Esophagus squamous epithelium (tissue), 4 donors: ENCODE measurements around the gene FPGT.

ENCODE experiments used
- POLR2A ChIP-seq, 4 donors: fragments of 450-650 bp; IDR thresholded peaks; one replicate each; pipeline ENCODE4 v1.6.1; 2017; ENCODE audit warnings: antibody characterized with exemption in 4 of 4, mild to moderate bottlenecking in 4 of 4, moderate library complexity in 3 of 4
- TF ChIP-seq, protein P1 (sequence below), 6 experiments: fragments of 450-650 bp in 4 of 6; fragments of 200-600 bp in 2 of 6; sonication (generic) in 2 of 6; IDR thresholded peaks; one replicate each; pipeline ENCODE4 v1.5.1; 2016 to 2019; ENCODE audit warnings: antibody characterized with exemption in 6 of 6, mild to moderate bottlenecking in 4 of 6, moderate library complexity in 4 of 6

DNA sequence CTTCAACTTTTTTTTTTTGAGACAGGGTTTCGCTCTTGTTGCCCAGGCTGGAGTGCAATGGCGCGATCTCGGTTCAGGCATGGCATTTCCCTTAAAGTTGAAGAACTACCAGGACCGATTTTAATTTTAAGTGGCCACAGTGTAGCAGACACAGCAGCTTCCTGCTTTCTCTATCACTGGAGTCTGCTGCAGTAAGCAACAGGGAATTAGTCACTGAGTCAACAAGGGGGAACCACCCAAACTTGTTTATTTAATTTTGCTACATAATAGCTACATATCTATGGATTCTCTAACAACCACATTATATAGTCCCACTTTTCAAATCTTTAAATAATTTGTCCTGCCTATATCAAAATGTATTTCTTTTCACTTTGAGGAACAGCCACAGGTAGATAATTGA lies 24.7 kb downstream of the FPGT start:
- TF ChIP-seq, protein P1, sequence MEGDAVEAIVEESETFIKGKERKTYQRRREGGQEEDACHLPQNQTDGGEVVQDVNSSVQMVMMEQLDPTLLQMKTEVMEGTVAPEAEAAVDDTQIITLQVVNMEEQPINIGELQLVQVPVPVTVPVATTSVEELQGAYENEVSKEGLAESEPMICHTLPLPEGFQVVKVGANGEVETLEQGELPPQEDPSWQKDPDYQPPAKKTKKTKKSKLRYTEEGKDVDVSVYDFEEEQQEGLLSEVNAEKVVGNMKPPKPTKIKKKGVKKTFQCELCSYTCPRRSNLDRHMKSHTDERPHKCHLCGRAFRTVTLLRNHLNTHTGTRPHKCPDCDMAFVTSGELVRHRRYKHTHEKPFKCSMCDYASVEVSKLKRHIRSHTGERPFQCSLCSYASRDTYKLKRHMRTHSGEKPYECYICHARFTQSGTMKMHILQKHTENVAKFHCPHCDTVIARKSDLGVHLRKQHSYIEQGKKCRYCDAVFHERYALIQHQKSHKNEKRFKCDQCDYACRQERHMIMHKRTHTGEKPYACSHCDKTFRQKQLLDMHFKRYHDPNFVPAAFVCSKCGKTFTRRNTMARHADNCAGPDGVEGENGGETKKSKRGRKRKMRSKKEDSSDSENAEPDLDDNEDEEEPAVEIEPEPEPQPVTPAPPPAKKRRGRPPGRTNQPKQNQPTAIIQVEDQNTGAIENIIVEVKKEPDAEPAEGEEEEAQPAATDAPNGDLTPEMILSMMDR (IDR thresholded peaks at IDR 0.05) = no peak
- TF ChIP-seq POLR2A (IDR thresholded peaks at IDR 0.05) = no peak
